HG02884 (cell line): ENCODE results near the gene RSRC1.
"Not testable (repeated sequence)": the region's sequence is repeated elsewhere in the genome, so short reads cannot be mapped to it uniquely, and the experiment has no call there.

ENCODE experiments used
- ATAC-seq: cut with Tn5 transposase; IDR thresholded peaks from one replicate; pipeline ENCODE4 v1.9.1; 2021; ENCODE audit warnings: mild to moderate bottlenecking, moderate library complexity; ENCODE audit not compliant: unreplicated experiment

The RSRC1 gene

GRCh38 chr3:158506456-158506855 is 396.6 kb downstream of the RSRC1 start:
- ATAC-seq = no peak

GRCh38 chr3:158508481-158508880 is 398.6 kb downstream of the RSRC1 start:
- no peak for ATAC-seq

- no peak for ATAC-seq
These were observed 400.0 kb downstream of the RSRC1 start for GRCh38 chr3:158509891-158510290.

- not testable (repeated sequence) for ATAC-seq
These were observed 406.8 kb downstream of the RSRC1 start for GRCh38 chr3:158516729-158517128.

- no peak for ATAC-seq
These were observed 409.9 kb downstream of the RSRC1 start for GRCh38 chr3:158519776-158520175.

- no peak for ATAC-seq
These were observed 410.5 kb downstream of the RSRC1 start for GRCh38 chr3:158520433-158520832.

GRCh38 chr3:158522221-158523136 is 412.6 kb downstream of the RSRC1 start:
- no peak for ATAC-seq

GRCh38 chr3:158528076-158528674 is 418.3 kb downstream of the RSRC1 start:
- no peak for ATAC-seq

GRCh38 chr3:158531334-158531733 is 421.4 kb downstream of the RSRC1 start:
- ATAC-seq = no peak

GRCh38 chr3:158532099-158532734 is 422.3 kb downstream of the RSRC1 start:
- peak; percentile 71 for ATAC-seq

GRCh38 chr3:158535918-158536317 is 426.0 kb downstream of the RSRC1 start:
- ATAC-seq = no peak

- ATAC-seq = peak; percentile 67
These were observed 429.6 kb downstream of the RSRC1 start for GRCh38 chr3:158539414-158540014.

GRCh38 chr3:158540066-158540465 is 430.2 kb downstream of the RSRC1 start:
- no peak for ATAC-seq

GRCh38 chr3:158548691-158549090 is 438.8 kb downstream of the RSRC1 start:
- ATAC-seq = no peak

- not testable (repeated sequence) for ATAC-seq
These were observed 440.0 kb downstream of the RSRC1 start for GRCh38 chr3:158549938-158550337.

- no peak for ATAC-seq
These were observed 442.2 kb downstream of the RSRC1 start for GRCh38 chr3:158552124-158552523.

- ATAC-seq = no peak
These were observed 449.6 kb downstream of the RSRC1 start for GRCh38 chr3:158559504-158559903.

- ATAC-seq = no peak
These were observed 451.1 kb downstream of the RSRC1 start for GRCh38 chr3:158560979-158561378.

- ATAC-seq = no peak
These were observed 452.8 kb downstream of the RSRC1 start for GRCh38 chr3:158562674-158563073.

- no peak for ATAC-seq
These were observed 453.2 kb downstream of the RSRC1 start for GRCh38 chr3:158563076-158563475.

GRCh38 chr3:158565076-158565475 is 455.2 kb downstream of the RSRC1 start:
- ATAC-seq = no peak
